Bronchial epithelial cell (primary cell): ENCODE results near the gene XPR1. TPM values are rescaled to one million over a fixed set of nuclear protein-coding genes. Genes with fewer than 3 reads are reported as not detected.

Experiments used
- DNase-seq: peaks from one replicate; pipeline ENCODE4 v3.0.0-alpha.2; 2010; ENCODE audit warnings: low read depth
- FAIRE-seq: peaks from 2 replicates; lab custom pipeline; 2011; peaks lifted over from hg19 to GRCh38; lab: Jason Lieb, UNC
- H3K27me3 ChIP-seq: 2 replicates; pipeline ENCODE4 v1.5.1; 2011; ENCODE audit warnings: low read length; ENCODE audit not compliant: control insufficient read depth, insufficient read depth
- H3K36me3 ChIP-seq: 2 replicates; pipeline ENCODE4 v1.5.1; 2011; ENCODE audit warnings: low read length; ENCODE audit not compliant: control insufficient read depth, insufficient read depth
- H3K4me3 ChIP-seq: 2 replicates; pipeline ENCODE4 v1.5.1; 2011; ENCODE audit warnings: mild to moderate bottlenecking, low read depth, low read length, control low read depth
- CTCF ChIP-seq: IDR thresholded peaks from 2 replicates; pipeline ENCODE4 v1.5.1; 2011; ENCODE audit warnings: mild to moderate bottlenecking, moderate library complexity, low read length, control low read depth, inconsistent platforms; ENCODE audit not compliant: insufficient read depth, severe bottlenecking
- total RNA-seq: library from RNA; depleted of rRNA; stranded (reverse); fragments of >200 nt; gene quantifications from 2 replicates; pipeline ENCODE4 v1.2.1, GENCODE V29; 2014

Gene XPR1
- total RNA-seq, 1 donor from 2014 or later, result 35.0 TPM

DNA sequence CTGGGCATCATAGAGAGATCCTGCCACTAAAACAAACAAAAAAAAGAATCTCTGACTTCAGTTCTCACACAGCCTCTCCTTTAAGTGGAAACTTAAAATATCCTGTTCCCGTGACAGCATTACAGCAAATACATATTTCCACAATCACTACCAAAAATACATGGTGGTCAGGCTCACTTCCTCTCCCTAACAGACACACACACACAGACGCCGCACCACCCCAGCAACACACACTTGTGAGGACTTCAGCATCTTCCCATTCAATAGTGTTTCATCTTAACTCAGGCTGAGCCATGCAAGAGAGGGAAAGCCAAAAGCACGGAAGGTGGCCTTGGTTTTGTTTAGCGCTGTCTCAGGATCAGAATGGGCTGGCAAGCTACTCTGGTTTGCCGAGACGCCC, 302.7 kb downstream of the XPR1 start:
- FAIRE-seq, result no peak
- Histone ChIP-seq H3K4me3 (no peak overlapping the region), H3K36me3 (no peaks in the 10 kb centered on the region), H3K27me3 (peaks cover 1% of the 10 kb centered on the region)
- TF ChIP-seq CTCF, result no peak
- no peak for DNase-seq

DNA sequence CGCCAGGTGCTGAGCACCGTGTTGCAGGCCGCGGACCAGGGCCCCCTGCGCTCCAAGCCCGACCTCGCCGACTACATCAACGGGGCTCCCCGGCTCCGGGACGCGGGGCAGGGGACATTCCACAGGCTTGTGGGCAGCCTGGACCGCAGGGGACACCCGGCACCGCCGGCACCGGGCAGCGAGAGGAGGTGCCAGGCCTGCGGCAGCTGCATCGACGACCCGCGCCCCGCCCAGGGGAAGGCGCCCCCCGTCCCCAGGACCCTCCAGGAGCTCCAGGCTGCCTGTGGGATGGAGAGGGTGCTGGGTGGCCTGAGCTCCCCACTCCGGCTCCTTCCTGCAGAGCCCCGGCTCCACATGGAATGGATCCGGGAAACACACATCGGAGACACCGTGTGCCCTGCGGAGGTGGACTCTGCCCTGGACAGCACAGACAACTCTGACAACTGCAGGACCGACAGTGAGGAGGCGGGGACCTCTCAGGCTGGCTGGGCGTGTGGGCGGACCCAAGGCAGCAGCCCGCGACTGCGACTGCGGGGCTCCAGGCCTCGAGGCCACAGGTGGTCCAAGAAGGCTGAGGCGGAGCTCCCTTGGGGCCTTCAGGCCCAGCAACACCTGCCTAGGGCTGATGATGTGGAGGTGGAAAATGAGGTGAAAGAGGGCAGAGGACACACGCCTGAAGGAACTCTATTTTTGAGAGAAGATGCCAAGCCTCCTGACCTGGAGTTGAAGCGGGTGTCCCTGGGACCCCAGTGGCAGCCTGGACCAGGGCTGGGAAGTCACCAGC, 303.7 kb downstream of the XPR1 start:
- no peak for TF ChIP-seq CTCF
- FAIRE-seq (no peak), DNase-seq (no peak)
- H3K4me3 ChIP-seq, result no peak overlapping the region
- H3K36me3 ChIP-seq, result no peaks in the 10 kb centered on the region
- peaks cover 1% of the 10 kb centered on the region for H3K27me3 ChIP-seq

GRCh38 chr1:180936110-180937011, 304.5 kb downstream of the XPR1 start:
- peaks cover 1% of the 10 kb centered on the region for H3K27me3 ChIP-seq
- TF ChIP-seq CTCF, result no peak
- H3K36me3 ChIP-seq, result no peaks in the 10 kb centered on the region
- DNase-seq (no peak), FAIRE-seq (no peak)
- no peak overlapping the region for H3K4me3 ChIP-seq

GRCh38 chr1:180937012-180937372, 305.2 kb downstream of the XPR1 start:
- TF ChIP-seq CTCF, result no peak
- Histone ChIP-seq H3K4me3 (no peak overlapping the region), H3K36me3 (no peaks in the 10 kb centered on the region), H3K27me3 (peaks cover 1% of the 10 kb centered on the region)
- DNase-seq (no peak), FAIRE-seq (no peak)

GRCh38 chr1:180937624-180938225, 305.9 kb downstream of the XPR1 start:
- no peak for TF ChIP-seq CTCF
- DNase-seq, result no peak
- H3K36me3 ChIP-seq, result no peaks in the 10 kb centered on the region
- H3K27me3 ChIP-seq, result peaks cover 1% of the 10 kb centered on the region
- no peak for FAIRE-seq
- no peak overlapping the region for H3K4me3 ChIP-seq
